NCI-H146 treated with DMSO at 0.1 percent for 48 hours (cell line): ENCODE results near the gene KYNU.
"Not testable (repeated sequence)": the region's sequence is repeated elsewhere in the genome, so short reads cannot be mapped to it uniquely, and the experiment has no call there.

ENCODE experiments used
- DNase-seq: peaks from one replicate; lab custom pipeline; 2025; ENCODE audit not compliant: unreplicated experiment; lab: John Stamatoyannopoulos, UW

KYNU gene

GRCh38 chr2:143084462-143084861, 207.0 kb downstream of the KYNU start:
- no peak for DNase-seq

GRCh38 chr2:143085125-143085784, 207.8 kb downstream of the KYNU start:
- DNase-seq = no peak

- no peak for DNase-seq
Measured at GRCh38 chr2:143087033-143087432, 209.6 kb downstream of the KYNU start.

- DNase-seq = no peak
Measured at GRCh38 chr2:143088388-143088787, 210.9 kb downstream of the KYNU start.

- DNase-seq = not testable (repeated sequence)
Measured at GRCh38 chr2:143089520-143089919, 212.1 kb downstream of the KYNU start.
